ENCODE measurements around the gene CDCA4.

The CDCA4 gene

DNA sequence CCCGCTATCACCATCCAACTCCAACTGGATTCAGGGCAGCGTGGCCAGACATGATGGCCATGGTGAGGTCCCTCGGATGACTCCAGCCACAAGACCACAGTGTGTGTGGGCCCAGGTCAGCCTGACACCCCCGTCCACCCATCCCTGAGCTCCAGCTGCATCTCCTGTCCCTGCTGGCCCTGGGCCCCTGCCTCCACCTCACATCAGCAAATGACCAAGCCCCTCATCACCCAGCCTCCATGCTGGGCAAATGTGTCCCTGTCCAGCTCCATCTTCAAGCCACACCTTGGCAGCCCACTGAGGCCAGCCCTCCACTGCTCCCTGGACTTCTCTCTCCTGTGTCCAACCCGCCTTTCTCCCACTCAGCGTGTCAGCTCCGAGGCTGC, 41.2 kb upstream of the CDCA4 start:
- peak overlapping the region in 1 of 2 experiments; percentile 66 for H3K27ac ChIP-seq (ENCODE audit: insufficient read depth in 1 of 2, low read depth in 1 of 2, low read length in 2 of 2, poor library complexity in 1 of 2, severe bottlenecking in 2 of 2)
- no peaks in the 10 kb centered on the region for H3K27me3 ChIP-seq (replicated peaks in 2 of 5; ENCODE audit: control insufficient read depth in 4 of 5, insufficient read depth in 5 of 5, low read length in 4 of 5)

DNA sequence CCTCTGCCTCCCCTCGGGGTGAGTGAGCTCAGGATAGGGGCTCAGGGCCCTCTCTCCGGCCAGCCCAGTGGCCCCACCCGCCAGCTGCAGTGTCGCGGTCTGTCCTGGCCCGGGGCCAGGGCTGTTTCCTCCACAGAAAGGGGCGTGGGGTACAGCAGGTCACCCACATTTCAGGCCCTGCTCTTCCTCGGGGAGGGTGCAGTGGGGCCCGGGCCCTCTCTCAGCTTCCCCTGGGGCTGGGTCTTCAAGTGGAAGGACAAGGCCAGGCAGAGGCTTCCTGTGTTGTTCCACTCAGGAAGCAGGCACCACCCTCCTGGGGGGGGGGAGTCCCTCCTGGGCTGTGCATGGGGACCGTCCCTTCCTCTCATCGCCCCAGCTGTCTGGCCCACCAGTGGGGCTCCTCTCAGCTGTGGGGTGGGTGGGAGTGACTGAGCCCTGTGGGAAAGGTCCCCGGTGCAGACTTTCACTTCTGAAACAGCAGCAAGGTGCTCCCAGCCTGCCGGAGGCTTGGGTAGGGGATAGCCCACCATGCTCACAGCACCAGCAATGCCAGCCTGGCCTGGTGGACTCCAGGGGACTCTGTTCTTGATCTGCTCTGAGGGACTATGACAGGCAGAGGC, 40.7 kb upstream of the CDCA4 start:
- peak in 2 of 3 donors; percentile 66 to 72 for DNase-seq
- Histone ChIP-seq H3K36me3 (ENCODE audit: control insufficient read depth in 4 of 4, insufficient read depth in 4 of 4, low read length in 3 of 4) (no peaks in the 10 kb centered on the region), H3K27me3 (replicated peaks in 2 of 5; ENCODE audit: control insufficient read depth in 4 of 5, insufficient read depth in 5 of 5, low read length in 4 of 5) (no peaks in the 10 kb centered on the region), H3K4me1 (ENCODE audit: control extremely low read depth in 1 of 4, control insufficient read depth in 4 of 4, insufficient read depth in 4 of 4, low read length in 3 of 4) (peaks cover 16 to 81% (median 77%) of the 10 kb centered on the region in 4 experiments), H3K9me3 (ENCODE audit: control extremely low read depth in 1 of 5, control insufficient read depth in 4 of 5, insufficient read depth in 2 of 5, low read depth in 1 of 5, low read length in 4 of 5) (no peaks in the 10 kb centered on the region), H3K27ac (ENCODE audit: insufficient read depth in 1 of 2, low read depth in 1 of 2, low read length in 2 of 2, poor library complexity in 1 of 2, severe bottlenecking in 2 of 2) (peak overlapping the region; percentile 66 to 72), H3K4me3 (ENCODE audit: control insufficient read depth in 1 of 7, extremely low read depth in 1 of 7, insufficient read depth in 4 of 7, low read depth in 2 of 7, low read length in 6 of 7) (peak overlapping the region in 3 of 7 experiments; percentile 15 to 55 (median 43))
- WGBS (ENCODE audit: insufficient coverage): 0% methylated on average over 7 of the region's 13 CpGs
- ChIA-PET CTCF (interaction anchor here (0.7 to 16.8 kb wide), 4 partner anchors 13 to 120 kb away, joined by 3 to 187 read pairs (median 74); no protein-coding TSS in a partner anchor), POLR2A (interaction anchor here (1.3 to 1.9 kb wide), 2 partner anchors 13 to 25 kb away, joined by 5 to 6 read pairs; no protein-coding TSS in a partner anchor)

More for the DNA sequence above, 41.2 kb upstream of the CDCA4 start:
- POLR2A ChIA-PET: interaction anchor here (1.9 kb wide), 1 partner anchor 12 kb away, joined by 6 read pairs; no protein-coding TSS in a partner anchor
- Histone ChIP-seq H3K4me3 (ENCODE audit: control insufficient read depth in 1 of 7, extremely low read depth in 1 of 7, insufficient read depth in 4 of 7, low read depth in 2 of 7, low read length in 6 of 7) (peak overlapping the region in 4 of 7 experiments; percentile 10 to 55 (median 32)), H3K4me1 (ENCODE audit: control extremely low read depth in 1 of 4, control insufficient read depth in 4 of 4, insufficient read depth in 4 of 4, low read length in 3 of 4) (peaks cover 16 to 86% (median 82%) of the 10 kb centered on the region in 4 experiments), H3K9me3 (ENCODE audit: control extremely low read depth in 1 of 5, control insufficient read depth in 4 of 5, insufficient read depth in 2 of 5, low read depth in 1 of 5, low read length in 4 of 5) (no peaks in the 10 kb centered on the region), H3K36me3 (ENCODE audit: control insufficient read depth in 4 of 4, insufficient read depth in 4 of 4, low read length in 3 of 4) (no peaks in the 10 kb centered on the region)
- CTCF ChIA-PET: interaction anchor here (0.7 to 16.8 kb wide), 3 partner anchors 12 to 120 kb away, joined by 3 to 187 read pairs (median 143); no protein-coding TSS in a partner anchor
- 96% methylated on average over 4 of the region's 7 CpGs for whole genome bisulfite sequencing (ENCODE audit: insufficient coverage)
- no peak for DNase-seq

DNA sequence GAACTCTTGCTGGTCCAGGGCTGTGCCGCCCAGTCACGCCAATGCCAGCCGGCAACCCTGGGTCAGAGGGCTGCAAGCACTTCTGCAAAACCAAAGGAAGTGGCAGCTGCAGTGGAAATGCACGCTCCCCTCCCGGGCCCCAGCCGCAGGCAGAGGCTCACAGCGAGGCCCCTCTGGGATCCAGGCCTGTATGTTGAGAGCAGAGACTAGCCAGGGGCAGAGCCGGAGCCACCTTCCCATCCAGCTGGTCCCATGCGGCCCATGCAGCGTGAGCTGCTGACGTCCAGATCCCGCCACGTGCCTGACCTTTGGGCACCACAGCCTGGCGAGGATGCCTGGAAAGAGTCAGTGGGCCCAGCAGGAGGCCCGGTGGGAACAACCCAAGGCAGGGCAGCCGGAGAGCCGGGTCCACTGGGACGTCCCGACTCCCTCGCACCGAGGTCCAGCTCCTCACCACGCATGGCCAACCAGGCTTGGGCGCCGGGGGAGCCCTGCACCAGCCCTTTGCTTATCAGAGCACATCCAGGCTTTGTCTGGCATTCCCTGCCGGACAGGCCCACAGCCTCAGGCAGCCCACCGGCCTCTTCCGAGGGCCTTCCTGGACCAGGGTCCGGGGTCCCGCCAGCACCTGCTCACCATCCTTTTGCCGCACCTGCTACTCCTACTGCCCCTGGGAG, 40.0 kb upstream of the CDCA4 start:
- DNase-seq: peak; percentile 61 to 90 (median 87)
- Histone ChIP-seq H3K36me3 (ENCODE audit: control insufficient read depth in 4 of 4, insufficient read depth in 4 of 4, low read length in 3 of 4) (no peaks in the 10 kb centered on the region), H3K9me3 (ENCODE audit: control extremely low read depth in 1 of 5, control insufficient read depth in 4 of 5, insufficient read depth in 2 of 5, low read depth in 1 of 5, low read length in 4 of 5) (no peaks in the 10 kb centered on the region), H3K27me3 (replicated peaks in 2 of 5; ENCODE audit: control insufficient read depth in 4 of 5, insufficient read depth in 5 of 5, low read length in 4 of 5) (no peaks in the 10 kb centered on the region), H3K4me1 (ENCODE audit: control extremely low read depth in 1 of 4, control insufficient read depth in 4 of 4, insufficient read depth in 4 of 4, low read length in 3 of 4) (peaks cover 16 to 75% (median 70%) of the 10 kb centered on the region in 4 experiments), H3K27ac (ENCODE audit: insufficient read depth in 1 of 2, low read depth in 1 of 2, low read length in 2 of 2, poor library complexity in 1 of 2, severe bottlenecking in 2 of 2) (peak overlapping the region; percentile 66 to 72), H3K4me3 (ENCODE audit: control insufficient read depth in 1 of 7, extremely low read depth in 1 of 7, insufficient read depth in 4 of 7, low read depth in 2 of 7, low read length in 6 of 7) (peak overlapping the region in 2 of 7 experiments; percentile 43 to 55)
- CTCF ChIA-PET: interaction anchor here (0.7 to 16.8 kb wide), 4 partner anchors 13 to 27 kb away, joined by 3 to 187 read pairs (median 74); no protein-coding TSS in a partner anchor
- POLR2A ChIA-PET: interaction anchor here (1.3 to 1.9 kb wide), 2 partner anchors 14 to 26 kb away, joined by 5 to 6 read pairs; no protein-coding TSS in a partner anchor
- WGBS (ENCODE audit: insufficient coverage): 11% methylated on average over 30 of the region's 30 CpGs

DNA sequence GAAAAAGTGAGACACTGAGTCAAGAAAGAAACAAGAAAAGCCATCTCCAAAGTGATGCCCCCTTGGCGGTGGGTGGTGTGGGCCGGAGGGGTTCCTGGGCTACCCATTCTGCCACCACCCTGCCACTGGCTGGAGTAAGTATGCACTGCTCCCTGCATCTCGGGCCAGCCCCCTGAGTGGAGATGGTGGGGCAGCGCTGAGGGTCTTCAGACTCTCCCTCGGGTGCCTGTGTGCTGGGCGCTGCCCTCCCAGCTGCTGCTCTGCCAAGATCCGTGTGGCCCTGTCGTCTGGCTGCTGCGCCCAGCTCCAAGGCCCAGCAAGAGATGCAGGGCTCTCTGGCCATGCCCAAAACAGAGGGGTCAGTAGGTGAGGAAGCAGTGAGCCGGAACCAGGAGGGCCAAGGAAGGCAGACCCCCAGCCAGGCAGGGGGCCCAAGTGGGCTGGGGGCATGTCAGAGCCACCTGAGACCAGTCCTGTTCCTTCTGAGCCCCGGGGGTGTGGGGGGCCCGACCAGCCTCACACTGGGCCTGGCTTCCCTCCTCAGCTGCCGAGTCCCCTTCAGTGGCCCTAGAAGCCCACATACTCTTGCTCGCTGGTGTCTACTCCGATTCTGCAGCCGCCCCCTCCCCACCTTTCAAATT, 39.2 kb upstream of the CDCA4 start:
- Histone ChIP-seq H3K27me3 (replicated peaks in 2 of 5; ENCODE audit: control insufficient read depth in 4 of 5, insufficient read depth in 5 of 5, low read length in 4 of 5) (no peaks in the 10 kb centered on the region), H3K4me3 (ENCODE audit: control insufficient read depth in 1 of 7, extremely low read depth in 1 of 7, insufficient read depth in 4 of 7, low read depth in 2 of 7, low read length in 6 of 7) (peak overlapping the region in 1 of 7 experiments; percentile 11), H3K27ac (ENCODE audit: insufficient read depth in 1 of 2, low read depth in 1 of 2, low read length in 2 of 2, poor library complexity in 1 of 2, severe bottlenecking in 2 of 2) (peak overlapping the region in 1 of 2 experiments; percentile 40), H3K36me3 (ENCODE audit: control insufficient read depth in 4 of 4, insufficient read depth in 4 of 4, low read length in 3 of 4) (no peaks in the 10 kb centered on the region), H3K9me3 (ENCODE audit: control extremely low read depth in 1 of 5, control insufficient read depth in 4 of 5, insufficient read depth in 2 of 5, low read depth in 1 of 5, low read length in 4 of 5) (no peaks in the 10 kb centered on the region), H3K4me1 (ENCODE audit: control extremely low read depth in 1 of 4, control insufficient read depth in 4 of 4, insufficient read depth in 4 of 4, low read length in 3 of 4) (peaks cover 16 to 66% (median 62%) of the 10 kb centered on the region in 4 experiments)
- no peak for DNase-seq
- POLR2A ChIA-PET: interaction anchor here (0.6 to 1.9 kb wide), 4 partner anchors 13 to 27 kb away, joined by 3 to 6 read pairs (median 4); no protein-coding TSS in a partner anchor
- 73% methylated on average over 11 of the region's 16 CpGs for WGBS (ENCODE audit: insufficient coverage)
- CTCF ChIA-PET: interaction anchor here (1.4 to 16.8 kb wide), 7 partner anchors 13 to 87 kb away, joined by 3 to 187 read pairs (median 5); no protein-coding TSS in a partner anchor

DNA sequence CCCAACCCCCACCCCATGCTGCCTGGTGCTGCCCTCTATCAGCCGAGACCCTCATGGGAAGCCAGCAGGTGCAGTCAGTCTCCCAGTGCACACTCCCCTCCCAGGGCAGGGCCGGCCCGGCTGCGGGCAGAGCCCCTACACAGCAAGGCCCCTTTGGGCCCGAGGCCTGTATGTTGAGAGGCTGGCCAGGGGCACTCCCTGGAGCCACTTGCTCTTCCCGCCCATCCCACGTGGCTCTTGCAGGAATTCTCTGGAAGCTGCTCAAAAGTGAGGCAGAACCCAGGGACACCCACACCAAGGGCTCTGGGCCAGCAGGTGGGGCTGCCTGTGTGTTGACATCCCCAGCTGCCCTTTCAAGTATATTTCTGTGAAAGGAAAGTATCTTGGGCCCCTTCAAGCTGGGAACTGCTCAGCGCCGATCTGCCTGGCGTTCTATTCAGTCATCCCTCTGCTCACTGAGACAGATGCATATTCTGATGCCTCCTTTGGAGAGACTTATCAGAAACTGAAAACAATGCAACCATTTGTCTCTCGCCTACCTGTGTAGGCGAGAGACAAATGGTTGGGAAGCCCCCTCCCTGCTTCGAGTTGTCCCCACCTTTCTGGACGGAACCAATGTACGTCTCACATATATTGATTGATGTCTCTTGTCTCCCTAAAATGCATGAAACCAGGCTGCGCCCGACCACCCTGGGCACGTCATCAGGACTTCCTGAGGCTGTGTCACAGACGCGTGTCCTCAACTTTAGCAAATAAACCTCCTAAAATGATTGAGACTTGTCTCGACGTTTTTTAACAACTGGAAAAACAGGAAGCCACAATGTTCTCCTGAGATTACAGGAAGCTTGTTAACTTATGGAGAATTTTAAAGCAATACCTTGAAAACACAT, 38.4 kb upstream of the CDCA4 start:
- Histone ChIP-seq H3K9me3 (ENCODE audit: control extremely low read depth in 1 of 5, control insufficient read depth in 4 of 5, insufficient read depth in 2 of 5, low read depth in 1 of 5, low read length in 4 of 5) (no peaks in the 10 kb centered on the region), H3K4me1 (ENCODE audit: control extremely low read depth in 1 of 4, control insufficient read depth in 4 of 4, insufficient read depth in 4 of 4, low read length in 3 of 4) (peaks cover 14 to 59% (median 55%) of the 10 kb centered on the region in 4 experiments), H3K36me3 (ENCODE audit: control insufficient read depth in 4 of 4, insufficient read depth in 4 of 4, low read length in 3 of 4) (no peaks in the 10 kb centered on the region), H3K4me3 (ENCODE audit: control insufficient read depth in 1 of 7, extremely low read depth in 1 of 7, insufficient read depth in 4 of 7, low read depth in 2 of 7, low read length in 6 of 7) (peak overlapping the region in 1 of 7 experiments; percentile 11), H3K27ac (ENCODE audit: insufficient read depth in 1 of 2, low read depth in 1 of 2, low read length in 2 of 2, poor library complexity in 1 of 2, severe bottlenecking in 2 of 2) (peak overlapping the region in 1 of 2 experiments; percentile 40), H3K27me3 (replicated peaks in 2 of 5; ENCODE audit: control insufficient read depth in 4 of 5, insufficient read depth in 5 of 5, low read length in 4 of 5) (no peaks in the 10 kb centered on the region)
- 42% methylated on average over 18 of the region's 22 CpGs for WGBS (ENCODE audit: insufficient coverage)
- POLR2A ChIA-PET: interaction anchor here (0.7 to 1.2 kb wide), 2 partner anchors 13 to 27 kb away, joined by 3 read pairs; no protein-coding TSS in a partner anchor
- CTCF ChIA-PET: interaction anchor here (0.9 to 16.8 kb wide), 8 partner anchors 14 to 86 kb away, joined by 3 to 187 read pairs (median 6); no protein-coding TSS in a partner anchor
- peak in 2 of 3 donors; percentile 53 to 61 for DNase-seq

DNA sequence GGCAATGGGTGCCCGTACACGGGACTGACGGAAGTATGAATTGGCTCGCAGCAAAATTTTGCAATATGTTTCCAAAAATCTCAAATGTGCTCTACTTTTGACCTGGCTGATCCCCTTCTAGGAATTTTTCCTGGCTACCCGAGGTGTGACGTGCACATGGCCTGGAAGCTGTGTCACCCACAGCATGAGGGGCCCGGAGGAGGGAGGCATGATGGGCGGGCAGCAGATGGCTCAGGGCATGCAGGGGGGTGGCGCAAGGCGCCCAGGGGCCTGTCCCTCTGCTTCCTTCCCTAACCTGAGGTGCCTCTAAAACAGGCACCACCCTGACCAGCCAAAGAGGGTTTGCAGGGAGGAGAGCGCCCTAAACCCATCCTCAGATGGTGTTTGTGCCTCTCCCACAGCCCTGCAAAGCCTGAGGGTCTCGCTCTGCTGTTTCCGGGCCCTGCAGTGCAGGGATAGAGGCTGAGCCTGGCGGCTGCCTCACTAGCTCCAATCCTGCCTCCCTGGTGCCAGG, 37.7 kb upstream of the CDCA4 start:
- H3K9me3 ChIP-seq (ENCODE audit: control extremely low read depth in 1 of 5, control insufficient read depth in 4 of 5, insufficient read depth in 2 of 5, low read depth in 1 of 5, low read length in 4 of 5): no peaks in the 10 kb centered on the region
- ChIA-PET CTCF (interaction anchor here (0.9 to 16.8 kb wide), 8 partner anchors 14 to 84 kb away, joined by 3 to 187 read pairs (median 6); no protein-coding TSS in a partner anchor), POLR2A (interaction anchor here (0.7 kb wide), 1 partner anchor 12 kb away, joined by 3 read pairs; no protein-coding TSS in a partner anchor)
- WGBS (ENCODE audit: insufficient coverage): 88% methylated on average over 14 of the region's 14 CpGs
- H3K4me1 ChIP-seq (ENCODE audit: control extremely low read depth in 1 of 4, control insufficient read depth in 4 of 4, insufficient read depth in 4 of 4, low read length in 3 of 4): peaks cover 14 to 52% (median 49%) of the 10 kb centered on the region in 4 experiments
- H3K27me3 ChIP-seq (replicated peaks in 2 of 5; ENCODE audit: control insufficient read depth in 4 of 5, insufficient read depth in 5 of 5, low read length in 4 of 5): no peaks in the 10 kb centered on the region
- no peak overlapping the region for H3K27ac ChIP-seq (ENCODE audit: insufficient read depth in 1 of 2, low read depth in 1 of 2, low read length in 2 of 2, poor library complexity in 1 of 2, severe bottlenecking in 2 of 2)
- H3K4me3 ChIP-seq (ENCODE audit: control insufficient read depth in 1 of 7, extremely low read depth in 1 of 7, insufficient read depth in 4 of 7, low read depth in 2 of 7, low read length in 6 of 7): peak overlapping the region in 1 of 7 experiments; percentile 0
- no peaks in the 10 kb centered on the region for H3K36me3 ChIP-seq (ENCODE audit: control insufficient read depth in 4 of 4, insufficient read depth in 4 of 4, low read length in 3 of 4)
- DNase-seq: no peak
